K562 (cell line): ENCODE data around the gene LRRC4B. TPM values are rescaled to one million over a fixed set of nuclear protein-coding genes. Genes with fewer than 3 reads are reported as not detected.

Source experiments
- ATAC-seq: fragments of 200-7000 bp; cut with Tn5 transposase; 3 replicates; pipeline ENCODE4 v1.9.1; 2020; ENCODE audit warnings: moderate library complexity
- BruUV-seq: library from RNA; stranded (reverse); fragments of 400-500 nt; replicated peaks from 2 replicates; lab custom pipeline; 2021; lab: Mats Ljungman, UMichigan
- CTCF ChIA-PET: fragments of 300-600 bp; formaldehyde crosslinking; extraction: SDS; loops from one replicate; lab custom pipeline; 2021; ENCODE audit warnings: low intra/inter-chr PET ratio; lab: Yijun Ruan, JAX
- POLR2A ChIA-PET: fragments of 300-600, 350-650 bp; sonication (Branson Sonifier 250); formaldehyde crosslinking; extraction: SDS; loops from one replicate; lab custom pipeline; 2021; ENCODE audit warnings: antibody characterized with exemption, inconsistent platforms; lab: Yijun Ruan, JAX
- DNase-seq, 4 experiments: peaks; one replicate each; pipeline versions ENCODE4 v3.0.0 to v3.0.0-alpha.2; 2011 to 2018; ENCODE audit warnings: low spot score in 3 of 4, mixed read lengths in 3 of 4; ENCODE audit errors: extremely low read depth in 1 of 4
- FAIRE-seq: peaks from 2 replicates; lab custom pipeline; 2011; peaks lifted over from hg19 to GRCh38; lab: Jason Lieb, UNC
- H2AFZ ChIP-seq: 2 replicates; pipeline ENCODE4 v1.6.0; 2011; ENCODE audit warnings: low read depth, low read length, control low read depth, inconsistent platforms
- H3K27ac ChIP-seq: fragments of 200-600 bp; 3 replicates; pipeline ENCODE4 v1.8.0; 2011; ENCODE audit warnings: low read depth, mild to moderate bottlenecking, control low read depth, inconsistent platforms, low read length, moderate library complexity, mixed read lengths; ENCODE audit errors: extremely low read depth
- H3K27me3 ChIP-seq, 2 experiments: fragments of 300-600 bp in 1 of 2; 2 replicates in 1 of 2; 3 replicates in 1 of 2; pipeline versions ENCODE4 v1.6.0 to v1.8.0; 2011; ENCODE audit warnings: inconsistent platforms in 2 of 2, low read length in 2 of 2, mild to moderate bottlenecking in 1 of 2, mixed read lengths in 1 of 2, moderate library complexity in 1 of 2; ENCODE audit not compliant: control insufficient read depth in 2 of 2, insufficient read depth in 2 of 2
- H3K36me3 ChIP-seq: fragments of 300-600 bp; 3 replicates; pipeline ENCODE4 v1.8.0; 2011; ENCODE audit warnings: mild to moderate bottlenecking, low read length, inconsistent platforms; ENCODE audit not compliant: control insufficient read depth, insufficient read depth
- H3K4me1 ChIP-seq, 2 experiments: fragments of 200-600 bp in 1 of 2; replicated peaks in 1 of 2; 2 replicates in 1 of 2; 3 replicates in 1 of 2; pipeline versions ENCODE4 v1.5.1 to v1.8.0; 2011; ENCODE audit warnings: inconsistent platforms in 2 of 2, low read length in 2 of 2, mild to moderate bottlenecking in 1 of 2, mixed read lengths in 1 of 2, moderate library complexity in 1 of 2; ENCODE audit not compliant: control insufficient read depth in 2 of 2, insufficient read depth in 2 of 2
- H3K4me2 ChIP-seq: 2 replicates; pipeline ENCODE4 v1.6.1; 2011; ENCODE audit warnings: low read length, control low read depth, inconsistent platforms, mixed read lengths; ENCODE audit not compliant: insufficient read depth
- H3K4me3 ChIP-seq: fragments of 200-600 bp; sonication (generic), shearing (Covaris generic); 2 replicates; pipeline ENCODE4 v1.5.1; 2016; ENCODE audit warnings: control low read depth, inconsistent platforms
- H3K79me2 ChIP-seq: fragments of 200-600 bp; 3 replicates; pipeline ENCODE4 v1.8.0; 2011; ENCODE audit warnings: low read length, inconsistent platforms; ENCODE audit not compliant: control insufficient read depth, insufficient read depth
- H3K9ac ChIP-seq, 2 experiments: 2 replicates each; pipeline versions ENCODE4 v1.6.0 to v1.6.1; 2011; ENCODE audit warnings: low read depth in 2 of 2, low read length in 2 of 2, control low read depth in 1 of 2, inconsistent platforms in 1 of 2, mild to moderate bottlenecking in 1 of 2, mixed read lengths in 1 of 2; ENCODE audit not compliant: insufficient read depth in 1 of 2
- H3K9me1 ChIP-seq: one replicate; pipeline ENCODE4 v1.6.0; 2011; ENCODE audit warnings: inconsistent platforms, mild to moderate bottlenecking, low read length, moderate library complexity; ENCODE audit not compliant: control insufficient read depth, insufficient read depth
- H3K9me3 ChIP-seq: replicated peaks from 2 replicates; pipeline ENCODE4 v1.5.1; 2011; ENCODE audit warnings: low read depth, low read length, inconsistent platforms; ENCODE audit not compliant: control insufficient read depth, insufficient read depth
- H4K20me1 ChIP-seq: replicated peaks from 2 replicates; pipeline ENCODE4 v1.6.1; 2011; ENCODE audit warnings: low read length, inconsistent platforms, mixed read lengths; ENCODE audit not compliant: control insufficient read depth, insufficient read depth
- HNRNPL ChIP-seq: fragments of 200-400 bp; formaldehyde crosslinking; IDR thresholded peaks from 2 replicates; pipeline ENCODE4 v1.6.1; 2017; ENCODE audit warnings: low read depth, mild to moderate bottlenecking, low read length
- MEIS2 ChIP-seq: fragments of 450-650 bp; IDR thresholded peaks from 2 replicates; pipeline ENCODE4 v1.6.1; 2014; ENCODE audit warnings: mild to moderate bottlenecking; ENCODE audit not compliant: partially characterized antibody
- PML ChIP-seq: IDR thresholded peaks from 2 replicates; pipeline ENCODE4 v1.6.1; 2012; ENCODE audit warnings: low read length, inconsistent platforms
- ZNF12 ChIP-seq: sonication (generic); formaldehyde crosslinking; IDR thresholded peaks from 2 replicates; pipeline ENCODE4 v1.4.0; 2020; ENCODE audit warnings: mild to moderate bottlenecking, missing genetic modification reagents
- ZNF444 ChIP-seq: fragments of 250-450 bp; sonication (Bioruptor Pico); IDR thresholded peaks from 2 replicates; pipeline ENCODE4 v1.4.0; 2020; ENCODE audit warnings: mild to moderate bottlenecking, moderate library complexity
- WGBS: fragments of 100-300 bp; shearing (Covaris generic); methylation state at CpG from one replicate; pipeline ENCODE4 v1.1.6; 2016; ENCODE audit warnings: low coverage, mixed read lengths; ENCODE audit not compliant: insufficient coverage; ENCODE audit errors: missing lambda C conversion rate; 5-methylcytosine and 5-hydroxymethylcytosine counted together
- in situ Hi-C: fragments of 300-500 bp; cut with MboI; formaldehyde crosslinking; loops from 4 replicates; pipeline ENCODE4 v1.15.0; 2018; ENCODE audit warnings: inconsistent platforms, mixed read lengths
- intact Hi-C: fragments of 100-400 bp; cut with micrococcal nuclease; formaldehyde crosslinking; loops from 2 replicates; pipeline ENCODE4 v1.14.2; 2022
- polyA plus RNA-seq, 8 experiments: library from polyadenylated mRNA; depleted of rRNA in 4 of 8; stranded (reverse) in 5 of 8; unstranded in 3 of 8; fragments of >200 nt; fragmentation: Nextera tagmentation in 2 of 8; fragmentation: Illumina TruSeq in 1 of 8; extraction: Ambion mirVana in 2 of 8; extraction: Trizol in 1 of 8; gene quantifications; 2 replicates each; pipeline versions ENCODE4 v1.2.1 to v1.2.3, GENCODE V29; 2011 to 2014; ENCODE audit warnings: inconsistent platforms in 1 of 8, missing spikeins in 1 of 8
- total RNA-seq, 7 experiments: library from RNA; depleted of rRNA in 6 of 7; stranded (reverse); fragments of >200 nt in 6 of 7; fragmentation: Illumina TruSeq in 2 of 7; extraction: Trizol in 2 of 7; gene quantifications; 2 replicates each; pipeline versions ENCODE4 v1.2.1 to v1.2.3, GENCODE V29; 2011 to 2021; ENCODE audit warnings: low replicate concordance in 1 of 7
- TF ChIP-seq, protein P1 (sequence below): IDR thresholded peaks from 2 replicates; pipeline ENCODE4 v1.6.1; 2011; ENCODE audit warnings: borderline replicate concordance, low read depth, mild to moderate bottlenecking, moderate library complexity, low read length; ENCODE audit not compliant: insufficient read depth, poor library complexity, severe bottlenecking
- TF ChIP-seq, protein P2 (sequence below): IDR thresholded peaks from 2 replicates; pipeline ENCODE4 v1.6.1; 2014; ENCODE audit warnings: antibody characterized with exemption

LRRC4B gene
- total and polyA plus RNA-seq, 9 of the 15 experiments (the other 6 are each of a cell fraction or from before 2014, with no cell fraction given): 0.18 to 9.6 (median 2.9) TPM; not detected in 2

DNA sequence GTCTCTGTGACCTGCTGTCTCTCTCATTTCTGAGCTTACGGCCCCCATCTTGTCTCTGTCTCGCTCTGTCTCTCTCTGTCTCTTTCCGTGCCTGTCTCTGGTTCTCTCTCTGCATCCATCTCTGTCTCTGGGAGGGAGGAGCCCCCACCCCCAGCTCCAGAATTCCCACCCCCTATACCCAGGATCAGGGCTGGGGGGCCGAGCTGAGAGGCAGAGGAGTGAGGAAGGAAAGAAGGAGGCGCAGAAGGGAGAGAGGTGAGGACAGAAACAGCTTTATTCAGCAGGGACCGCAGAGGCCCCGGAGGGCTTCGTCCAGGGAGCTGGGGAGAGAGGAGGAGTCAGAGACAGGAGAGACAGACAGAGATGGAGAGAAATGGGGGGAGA is 71.2 kb downstream of the LRRC4B start:
- H3K4me3 ChIP-seq: no peak overlapping the region
- POLR2A ChIA-PET: no interaction called here
- FAIRE-seq (no peak), ATAC-seq (no peak), DNase-seq (no peak)
- no peaks in the 10 kb centered on the region for H3K27me3 ChIP-seq
- H2AFZ ChIP-seq: no peak overlapping the region
- no peaks in the 10 kb centered on the region for H3K36me3 ChIP-seq
- no peaks in the 10 kb centered on the region for H4K20me1 ChIP-seq
- no peak for TF ChIP-seq ZNF12 (CRISPR knock-in tag)
- TF ChIP-seq HNRNPL: no peak
- TF ChIP-seq, protein P1, sequence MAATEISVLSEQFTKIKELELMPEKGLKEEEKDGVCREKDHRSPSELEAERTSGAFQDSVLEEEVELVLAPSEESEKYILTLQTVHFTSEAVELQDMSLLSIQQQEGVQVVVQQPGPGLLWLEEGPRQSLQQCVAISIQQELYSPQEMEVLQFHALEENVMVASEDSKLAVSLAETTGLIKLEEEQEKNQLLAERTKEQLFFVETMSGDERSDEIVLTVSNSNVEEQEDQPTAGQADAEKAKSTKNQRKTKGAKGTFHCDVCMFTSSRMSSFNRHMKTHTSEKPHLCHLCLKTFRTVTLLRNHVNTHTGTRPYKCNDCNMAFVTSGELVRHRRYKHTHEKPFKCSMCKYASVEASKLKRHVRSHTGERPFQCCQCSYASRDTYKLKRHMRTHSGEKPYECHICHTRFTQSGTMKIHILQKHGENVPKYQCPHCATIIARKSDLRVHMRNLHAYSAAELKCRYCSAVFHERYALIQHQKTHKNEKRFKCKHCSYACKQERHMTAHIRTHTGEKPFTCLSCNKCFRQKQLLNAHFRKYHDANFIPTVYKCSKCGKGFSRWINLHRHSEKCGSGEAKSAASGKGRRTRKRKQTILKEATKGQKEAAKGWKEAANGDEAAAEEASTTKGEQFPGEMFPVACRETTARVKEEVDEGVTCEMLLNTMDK: no peak
- TF ChIP-seq, protein P2, sequence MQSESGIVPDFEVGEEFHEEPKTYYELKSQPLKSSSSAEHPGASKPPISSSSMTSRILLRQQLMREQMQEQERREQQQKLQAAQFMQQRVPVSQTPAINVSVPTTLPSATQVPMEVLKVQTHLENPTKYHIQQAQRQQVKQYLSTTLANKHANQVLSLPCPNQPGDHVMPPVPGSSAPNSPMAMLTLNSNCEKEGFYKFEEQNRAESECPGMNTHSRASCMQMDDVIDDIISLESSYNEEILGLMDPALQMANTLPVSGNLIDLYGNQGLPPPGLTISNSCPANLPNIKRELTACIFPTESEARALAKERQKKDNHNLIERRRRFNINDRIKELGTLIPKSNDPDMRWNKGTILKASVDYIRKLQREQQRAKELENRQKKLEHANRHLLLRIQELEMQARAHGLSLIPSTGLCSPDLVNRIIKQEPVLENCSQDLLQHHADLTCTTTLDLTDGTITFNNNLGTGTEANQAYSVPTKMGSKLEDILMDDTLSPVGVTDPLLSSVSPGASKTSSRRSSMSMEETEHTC: no peak
- no peak for TF ChIP-seq PML
- no peak for TF ChIP-seq MEIS2
- no peak for TF ChIP-seq ZNF444 (CRISPR knock-in tag)
- intact Hi-C loops (no loop called here), in situ Hi-C loops (no loop called here)
- no peak overlapping the region for H3K9ac ChIP-seq
- 46% methylated on average over 5 of the region's 8 CpGs for WGBS
- H3K79me2 ChIP-seq: no peaks in the 10 kb centered on the region
- no peaks in the 10 kb centered on the region for H3K9me1 ChIP-seq
- H3K27ac ChIP-seq: no peak overlapping the region
- peaks cover 3 to 31% of the 10 kb centered on the region in 2 experiments; a peak in 4 of 5 replicates for H3K4me1 ChIP-seq
- BruUV-seq: no TSS peak
- no peaks in the 10 kb centered on the region for H3K9me3 ChIP-seq
- H3K4me2 ChIP-seq: no peak overlapping the region
- CTCF ChIA-PET: no interaction called here
